Measurements from ENCODE around the gene TMEM40. TPM values are rescaled to one million over a fixed set of nuclear protein-coding genes. Genes with fewer than 3 reads are reported as not detected.

Gene TMEM40
- total and polyA plus RNA-seq, 9 of the 15 experiments (the other 6 are each of a cell fraction or from before 2014, with no cell fraction given) = 0.11 to 0.31 (median 0.14) TPM; not detected in 6

GRCh38 chr3:12716605-12717151 is 42.4 kb downstream of the TMEM40 start (continued):
- TF ChIP-seq ZFP91 (CRISPR knock-in tag; IDR thresholded peaks at IDR 0.05) (no peak), ZNF436 (CRISPR knock-in tag; IDR thresholded peaks at IDR 0.05) (no peak), TAF7 (tag; IDR thresholded peaks at IDR 0.05) (no peak), KLF16 (IDR thresholded peaks at IDR 0.05) (no peak), USF2 (CRISPR knock-in tag; IDR thresholded peaks at IDR 0.05) (no peak), CBX2 (IDR thresholded peaks at IDR 0.05; ENCODE audit: insufficient read depth, low read length, poor library complexity, severe bottlenecking) (no peak), FOXK1 (CRISPR knock-in tag; IDR thresholded peaks at IDR 0.05; ENCODE audit: borderline replicate concordance) (no peak)
- TF ChIP-seq, protein P1, sequence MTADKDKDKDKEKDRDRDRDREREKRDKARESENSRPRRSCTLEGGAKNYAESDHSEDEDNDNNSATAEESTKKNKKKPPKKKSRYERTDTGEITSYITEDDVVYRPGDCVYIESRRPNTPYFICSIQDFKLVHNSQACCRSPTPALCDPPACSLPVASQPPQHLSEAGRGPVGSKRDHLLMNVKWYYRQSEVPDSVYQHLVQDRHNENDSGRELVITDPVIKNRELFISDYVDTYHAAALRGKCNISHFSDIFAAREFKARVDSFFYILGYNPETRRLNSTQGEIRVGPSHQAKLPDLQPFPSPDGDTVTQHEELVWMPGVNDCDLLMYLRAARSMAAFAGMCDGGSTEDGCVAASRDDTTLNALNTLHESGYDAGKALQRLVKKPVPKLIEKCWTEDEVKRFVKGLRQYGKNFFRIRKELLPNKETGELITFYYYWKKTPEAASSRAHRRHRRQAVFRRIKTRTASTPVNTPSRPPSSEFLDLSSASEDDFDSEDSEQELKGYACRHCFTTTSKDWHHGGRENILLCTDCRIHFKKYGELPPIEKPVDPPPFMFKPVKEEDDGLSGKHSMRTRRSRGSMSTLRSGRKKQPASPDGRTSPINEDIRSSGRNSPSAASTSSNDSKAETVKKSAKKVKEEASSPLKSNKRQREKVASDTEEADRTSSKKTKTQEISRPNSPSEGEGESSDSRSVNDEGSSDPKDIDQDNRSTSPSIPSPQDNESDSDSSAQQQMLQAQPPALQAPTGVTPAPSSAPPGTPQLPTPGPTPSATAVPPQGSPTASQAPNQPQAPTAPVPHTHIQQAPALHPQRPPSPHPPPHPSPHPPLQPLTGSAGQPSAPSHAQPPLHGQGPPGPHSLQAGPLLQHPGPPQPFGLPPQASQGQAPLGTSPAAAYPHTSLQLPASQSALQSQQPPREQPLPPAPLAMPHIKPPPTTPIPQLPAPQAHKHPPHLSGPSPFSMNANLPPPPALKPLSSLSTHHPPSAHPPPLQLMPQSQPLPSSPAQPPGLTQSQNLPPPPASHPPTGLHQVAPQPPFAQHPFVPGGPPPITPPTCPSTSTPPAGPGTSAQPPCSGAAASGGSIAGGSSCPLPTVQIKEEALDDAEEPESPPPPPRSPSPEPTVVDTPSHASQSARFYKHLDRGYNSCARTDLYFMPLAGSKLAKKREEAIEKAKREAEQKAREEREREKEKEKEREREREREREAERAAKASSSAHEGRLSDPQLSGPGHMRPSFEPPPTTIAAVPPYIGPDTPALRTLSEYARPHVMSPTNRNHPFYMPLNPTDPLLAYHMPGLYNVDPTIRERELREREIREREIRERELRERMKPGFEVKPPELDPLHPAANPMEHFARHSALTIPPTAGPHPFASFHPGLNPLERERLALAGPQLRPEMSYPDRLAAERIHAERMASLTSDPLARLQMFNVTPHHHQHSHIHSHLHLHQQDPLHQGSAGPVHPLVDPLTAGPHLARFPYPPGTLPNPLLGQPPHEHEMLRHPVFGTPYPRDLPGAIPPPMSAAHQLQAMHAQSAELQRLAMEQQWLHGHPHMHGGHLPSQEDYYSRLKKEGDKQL (CRISPR knock-in tag; IDR thresholded peaks at IDR 0.05; ENCODE audit: borderline replicate concordance) = no peak
- TF ChIP-seq, protein P2, sequence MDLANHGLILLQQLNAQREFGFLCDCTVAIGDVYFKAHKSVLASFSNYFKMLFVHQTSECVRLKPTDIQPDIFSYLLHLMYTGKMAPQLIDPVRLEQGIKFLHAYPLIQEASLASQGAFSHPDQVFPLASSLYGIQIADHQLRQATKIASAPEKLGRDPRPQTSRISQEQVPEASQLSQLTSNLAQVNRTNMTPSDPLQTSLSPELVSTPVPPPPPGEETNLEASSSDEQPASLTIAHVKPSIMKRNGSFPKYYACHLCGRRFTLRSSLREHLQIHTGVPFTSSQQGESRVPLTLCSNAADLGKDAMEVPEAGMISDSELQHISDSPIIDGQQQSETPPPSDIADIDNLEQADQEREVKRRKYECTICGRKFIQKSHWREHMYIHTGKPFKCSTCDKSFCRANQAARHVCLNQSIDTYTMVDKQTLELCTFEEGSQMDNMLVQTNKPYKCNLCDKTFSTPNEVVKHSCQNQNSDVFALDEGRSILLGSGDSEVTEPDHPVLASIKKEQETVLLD (IDR thresholded peaks at IDR 0.05) = no peak
